H1 (cell line): ENCODE data around the gene CPTP.

ENCODE experiments used
- CEBPB ChIP-seq: IDR thresholded peaks from 2 replicates; pipeline ENCODE4 v1.6.1; 2012; ENCODE audit warnings: low read depth, low read length
- EP300 ChIP-seq, 2 experiments: IDR thresholded peaks; 1 replicate in 1 of 2; 2 replicates in 1 of 2; pipeline ENCODE4 v1.6.1; 2011 to 2012; ENCODE audit warnings: low read depth in 2 of 2, low read length in 2 of 2, mild to moderate bottlenecking in 2 of 2, borderline replicate concordance in 1 of 2, inconsistent platforms in 1 of 2, moderate library complexity in 1 of 2
- EZH2 ChIP-seq: fragments of 200-600 bp; sonication (generic); IDR thresholded peaks from 2 replicates; pipeline ENCODE4 v1.7.1; 2012; ENCODE audit warnings: low read depth, mild to moderate bottlenecking, moderate library complexity, low read length, inconsistent platforms; ENCODE audit not compliant: severe bottlenecking
- JUN ChIP-seq: IDR thresholded peaks from 2 replicates; pipeline ENCODE4 v1.6.1; 2011; ENCODE audit warnings: low read depth, mild to moderate bottlenecking, improper control_type of control experiment, low read length
- JUND ChIP-seq: IDR thresholded peaks from 2 replicates; pipeline ENCODE4 v1.6.1; 2011; ENCODE audit warnings: mild to moderate bottlenecking, improper control_type of control experiment, low read length
- POLR2A ChIP-seq, 2 experiments: IDR thresholded peaks; 1 replicate in 1 of 2; 2 replicates in 1 of 2; pipeline ENCODE4 v1.6.1; 2011; ENCODE audit warnings: low read depth in 2 of 2, low read length in 2 of 2, mild to moderate bottlenecking in 2 of 2; ENCODE audit errors: control extremely low read depth in 1 of 2
- SRF ChIP-seq: IDR thresholded peaks from 2 replicates; pipeline ENCODE4 v1.6.1; 2011; ENCODE audit warnings: mild to moderate bottlenecking, low read depth, low read length, moderate library complexity
- TF ChIP-seq, protein P1 (sequence below), 3 experiments: IDR thresholded peaks; 1 replicate in 2 of 3; 2 replicates in 1 of 3; pipeline versions ENCODE4 v1.5.1 to v1.6.1; 2011; ENCODE audit warnings: low read length in 3 of 3, mild to moderate bottlenecking in 3 of 3, inconsistent platforms in 2 of 3, low read depth in 1 of 3, moderate library complexity in 1 of 3; ENCODE audit not compliant: insufficient read depth in 1 of 3; ENCODE audit errors: control extremely low read depth in 1 of 3
- TF ChIP-seq, protein P2 (sequence below): IDR thresholded peaks from 2 replicates; pipeline ENCODE4 v1.6.1; 2011; ENCODE audit warnings: low read length, improper control_type of control experiment

DNA sequence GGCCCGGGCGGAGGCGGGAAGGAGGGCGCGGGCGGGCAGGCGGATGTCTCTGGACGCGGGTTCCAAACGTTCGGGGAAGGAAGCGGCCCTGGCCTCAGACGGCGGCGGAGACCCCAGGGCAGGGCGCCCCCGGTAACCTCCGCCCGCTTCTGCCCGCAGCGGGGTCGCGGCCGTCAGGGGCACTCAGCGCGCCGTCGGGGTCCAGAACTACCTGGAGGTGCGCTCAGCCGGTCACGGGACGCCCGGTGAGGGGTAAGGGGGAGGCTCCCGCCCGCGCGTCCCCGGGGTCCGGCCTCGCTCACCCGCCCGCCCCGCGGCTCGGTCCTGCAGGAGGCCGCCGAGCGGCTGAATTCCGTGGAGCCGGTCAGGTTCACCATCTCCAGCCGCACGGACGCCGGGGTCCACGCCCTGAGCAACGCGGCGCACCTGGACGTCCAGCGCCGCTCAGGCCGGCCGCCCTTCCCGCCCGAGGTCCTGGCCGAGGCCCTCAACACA is 15.8 kb upstream of the CPTP start:
- TF ChIP-seq, protein P1, sequence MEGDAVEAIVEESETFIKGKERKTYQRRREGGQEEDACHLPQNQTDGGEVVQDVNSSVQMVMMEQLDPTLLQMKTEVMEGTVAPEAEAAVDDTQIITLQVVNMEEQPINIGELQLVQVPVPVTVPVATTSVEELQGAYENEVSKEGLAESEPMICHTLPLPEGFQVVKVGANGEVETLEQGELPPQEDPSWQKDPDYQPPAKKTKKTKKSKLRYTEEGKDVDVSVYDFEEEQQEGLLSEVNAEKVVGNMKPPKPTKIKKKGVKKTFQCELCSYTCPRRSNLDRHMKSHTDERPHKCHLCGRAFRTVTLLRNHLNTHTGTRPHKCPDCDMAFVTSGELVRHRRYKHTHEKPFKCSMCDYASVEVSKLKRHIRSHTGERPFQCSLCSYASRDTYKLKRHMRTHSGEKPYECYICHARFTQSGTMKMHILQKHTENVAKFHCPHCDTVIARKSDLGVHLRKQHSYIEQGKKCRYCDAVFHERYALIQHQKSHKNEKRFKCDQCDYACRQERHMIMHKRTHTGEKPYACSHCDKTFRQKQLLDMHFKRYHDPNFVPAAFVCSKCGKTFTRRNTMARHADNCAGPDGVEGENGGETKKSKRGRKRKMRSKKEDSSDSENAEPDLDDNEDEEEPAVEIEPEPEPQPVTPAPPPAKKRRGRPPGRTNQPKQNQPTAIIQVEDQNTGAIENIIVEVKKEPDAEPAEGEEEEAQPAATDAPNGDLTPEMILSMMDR (IDR thresholded peaks at IDR 0.05; ENCODE audit: control extremely low read depth in 1 of 3, insufficient read depth in 1 of 3, low read depth in 1 of 3, low read length in 3 of 3): no peak
- TF ChIP-seq SRF (no peak), JUND (no peak), CEBPB (no peak), EZH2 (no peak), POLR2A (IDR thresholded peaks at IDR 0.05; ENCODE audit: control extremely low read depth in 1 of 2, low read depth in 2 of 2, low read length in 2 of 2) (no peak), JUN (no peak), EP300 (IDR thresholded peaks at IDR 0.05; ENCODE audit: borderline replicate concordance in 1 of 2, low read depth in 2 of 2, low read length in 2 of 2) (no peak)
- TF ChIP-seq, protein P2, sequence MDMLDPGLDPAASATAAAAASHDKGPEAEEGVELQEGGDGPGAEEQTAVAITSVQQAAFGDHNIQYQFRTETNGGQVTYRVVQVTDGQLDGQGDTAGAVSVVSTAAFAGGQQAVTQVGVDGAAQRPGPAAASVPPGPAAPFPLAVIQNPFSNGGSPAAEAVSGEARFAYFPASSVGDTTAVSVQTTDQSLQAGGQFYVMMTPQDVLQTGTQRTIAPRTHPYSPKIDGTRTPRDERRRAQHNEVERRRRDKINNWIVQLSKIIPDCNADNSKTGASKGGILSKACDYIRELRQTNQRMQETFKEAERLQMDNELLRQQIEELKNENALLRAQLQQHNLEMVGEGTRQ: no peak
